WTC11 (cell line): ENCODE data around the gene CSNK2A2. TPM values are rescaled to one million over a fixed set of nuclear protein-coding genes. Genes with fewer than 3 reads are reported as not detected.

Experiments
- ARID4B ChIP-seq: sonication (generic); formaldehyde crosslinking; IDR thresholded peaks from 2 replicates; pipeline ENCODE4 v1.8.0; 2023; ENCODE audit warnings: missing genetic modification reagents, mild to moderate bottlenecking, borderline replicate concordance
- ATF3 ChIP-seq: sonication (generic); formaldehyde crosslinking; conservative IDR thresholded peaks from 2 replicates; pipeline ENCODE4 v1.8.1; 2022; ENCODE audit warnings: mild to moderate bottlenecking, missing genetic modification reagents
- CBFB ChIP-seq: sonication (generic); formaldehyde crosslinking; IDR thresholded peaks from 2 replicates; pipeline ENCODE4 v1.8.1; 2022; ENCODE audit warnings: mild to moderate bottlenecking, low read depth, missing genetic modification reagents
- E2F1 ChIP-seq: sonication (generic); formaldehyde crosslinking; IDR thresholded peaks from 2 replicates; pipeline ENCODE4 v1.8.0; 2022; ENCODE audit warnings: mild to moderate bottlenecking, missing genetic modification reagents
- EMX1 ChIP-seq: fragments of 250-450 bp; sonication (Bioruptor Pico); IDR thresholded peaks from 2 replicates; pipeline ENCODE4 v1.8.0; 2021; ENCODE audit warnings: mild to moderate bottlenecking
- MAX ChIP-seq: sonication (generic); formaldehyde crosslinking; IDR thresholded peaks from 2 replicates; pipeline ENCODE4 v1.8.0; 2022; ENCODE audit warnings: mild to moderate bottlenecking, missing genetic modification reagents
- MYBL2 ChIP-seq: sonication (generic); formaldehyde crosslinking; IDR thresholded peaks from 2 replicates; pipeline ENCODE4 v1.8.1; 2023; ENCODE audit warnings: mild to moderate bottlenecking, moderate library complexity, missing genetic modification reagents
- NFYB ChIP-seq: sonication (generic); formaldehyde crosslinking; conservative IDR thresholded peaks from 2 replicates; pipeline ENCODE4 v1.8.0; 2022; ENCODE audit warnings: low read depth, missing genetic modification reagents
- NR1H2 ChIP-seq: sonication (generic); formaldehyde crosslinking; IDR thresholded peaks from 2 replicates; pipeline ENCODE4 v1.9.0; 2021; ENCODE audit warnings: mild to moderate bottlenecking, moderate library complexity, missing genetic modification reagents
- STAT6 ChIP-seq: sonication (generic); formaldehyde crosslinking; conservative IDR thresholded peaks from 2 replicates; pipeline ENCODE4 v1.8.1; 2023; ENCODE audit warnings: mild to moderate bottlenecking, low read depth, missing genetic modification reagents, moderate library complexity
- USF2 ChIP-seq: sonication (generic); formaldehyde crosslinking; IDR thresholded peaks from 2 replicates; pipeline ENCODE4 v1.8.1; 2023; ENCODE audit warnings: mild to moderate bottlenecking, missing genetic modification reagents, moderate library complexity
- ZBTB43 ChIP-seq: sonication (generic); formaldehyde crosslinking; IDR thresholded peaks from 2 replicates; pipeline ENCODE4 v1.8.1; 2023; ENCODE audit warnings: mild to moderate bottlenecking, missing genetic modification reagents
- ZNF121 ChIP-seq: sonication (generic); formaldehyde crosslinking; IDR thresholded peaks from 2 replicates; pipeline ENCODE4 v1.8.0; 2023; ENCODE audit warnings: missing genetic modification reagents
- ZNF138 ChIP-seq: sonication (generic); formaldehyde crosslinking; conservative IDR thresholded peaks from 2 replicates; pipeline ENCODE4 v1.8.1; 2022; ENCODE audit warnings: mild to moderate bottlenecking, moderate library complexity, missing genetic modification reagents
- ZNF281 ChIP-seq: sonication (generic); formaldehyde crosslinking; IDR thresholded peaks from 2 replicates; pipeline ENCODE4 v1.8.0; 2023; ENCODE audit warnings: mild to moderate bottlenecking, missing genetic modification reagents
- ZNF317 ChIP-seq: sonication (generic); formaldehyde crosslinking; IDR thresholded peaks from 2 replicates; pipeline ENCODE4 v1.8.1; 2023; ENCODE audit warnings: low read depth, mild to moderate bottlenecking, moderate library complexity, missing genetic modification reagents, borderline replicate concordance
- ZNF416 ChIP-seq: fragments of 250-450 bp; sonication (Bioruptor Pico); IDR thresholded peaks from 2 replicates; pipeline ENCODE4 v1.9.0; 2021; ENCODE audit warnings: mild to moderate bottlenecking, inconsistent platforms
- ZNF425 ChIP-seq: fragments of 250-450 bp; sonication (Bioruptor Pico); conservative IDR thresholded peaks from 2 replicates; pipeline ENCODE4 v1.9.0; 2021; ENCODE audit warnings: mild to moderate bottlenecking
- ZSCAN18 ChIP-seq: fragments of 250-450 bp; sonication (Bioruptor Pico); IDR thresholded peaks from 2 replicates; pipeline ENCODE4 v2.1.2; 2022; ENCODE audit warnings: mild to moderate bottlenecking, moderate library complexity
- total RNA-seq: library from RNA; stranded (reverse); gene quantifications from 3 replicates; pipeline ENCODE4 v1.2.3, GENCODE V29; 2021

Gene CSNK2A2
- total RNA-seq, 1 experiment from 2014 or later, result 114 TPM

- TF ChIP-seq ARID4B (CRISPR knock-in tag), result peak; percentile 55; the same call in 1 of the 2 replicates
- peak; percentile 83 for TF ChIP-seq NFYB (CRISPR knock-in tag)
- TF ChIP-seq ATF3 (CRISPR knock-in tag), result no peak
- no peak for TF ChIP-seq NR1H2 (CRISPR knock-in tag)
- 0 out of 2 replicates have a peak, but pooled peaks have one; percentile 80 for TF ChIP-seq ZBTB43
- no peak for TF ChIP-seq E2F1
- peak; percentile 92 for TF ChIP-seq MAX (CRISPR knock-in tag)
- TF ChIP-seq EMX1 (CRISPR knock-in tag), result no peak
- TF ChIP-seq STAT6 (CRISPR knock-in tag), result no peak
- TF ChIP-seq ZNF121 (CRISPR knock-in tag), result no peak
- no peak for TF ChIP-seq ZNF416 (CRISPR knock-in tag)
- TF ChIP-seq ZNF138 (CRISPR knock-in tag), result no peak
- TF ChIP-seq MYBL2 (CRISPR knock-in tag), result peak; percentile 91
- no peak for TF ChIP-seq USF2
- TF ChIP-seq ZNF317, result no peak
- TF ChIP-seq ZNF425 (CRISPR knock-in tag), result no peak
- no peak for TF ChIP-seq CBFB (CRISPR knock-in tag)
- no peak for TF ChIP-seq ZNF281 (CRISPR knock-in tag)
- TF ChIP-seq ZSCAN18 (CRISPR knock-in tag), result no peak
Measured at GRCh38 chr16:58129097-58129936, 68.6 kb downstream of the CSNK2A2 start, which contains the start of gene CFAP20 (continued).
